Astrocyte (in vitro differentiated cells and primary cell): Measurements from ENCODE around the gene C1orf159. TPM values are rescaled to one million over a fixed set of nuclear protein-coding genes. Genes with fewer than 3 reads are reported as not detected.

Experiments used
- DNase-seq: peaks from one replicate; pipeline ENCODE4 v3.0.0-alpha.2; 2010; ENCODE audit warnings: low read depth
- FAIRE-seq: peaks from 2 replicates; lab custom pipeline; 2011; peaks lifted over from hg19 to GRCh38; lab: Jason Lieb, UNC
- H2AFZ ChIP-seq: 2 replicates; pipeline ENCODE4 v1.6.0; 2012; ENCODE audit warnings: low read depth, low read length, inconsistent platforms
- H3K27ac ChIP-seq: 2 replicates; pipeline ENCODE4 v1.5.1; 2011; ENCODE audit warnings: low read depth, low read length, inconsistent platforms
- H3K27me3 ChIP-seq: 2 replicates; pipeline ENCODE4 v1.6.0; 2011; ENCODE audit warnings: low read length, inconsistent platforms; ENCODE audit not compliant: insufficient read depth
- H3K36me3 ChIP-seq: 2 replicates; pipeline ENCODE4 v1.5.1; 2011; ENCODE audit warnings: low read length, inconsistent platforms; ENCODE audit not compliant: insufficient read depth
- H3K4me1 ChIP-seq: 2 replicates; pipeline ENCODE4 v1.5.1; 2011; ENCODE audit warnings: low read length, inconsistent platforms; ENCODE audit not compliant: insufficient read depth
- H3K4me2 ChIP-seq: 2 replicates; pipeline ENCODE4 v1.6.0; 2012; ENCODE audit warnings: low read length, inconsistent platforms
- H3K4me3 ChIP-seq: 2 replicates; pipeline ENCODE4 v1.5.1; 2011; ENCODE audit warnings: low read depth, mild to moderate bottlenecking, low read length, inconsistent platforms; ENCODE audit not compliant: insufficient read depth
- H3K79me2 ChIP-seq: 2 replicates; pipeline ENCODE4 v1.6.0; 2012; ENCODE audit warnings: mild to moderate bottlenecking, low read length, inconsistent platforms; ENCODE audit not compliant: insufficient read depth
- H3K9ac ChIP-seq: 2 replicates; pipeline ENCODE4 v1.6.0; 2012; ENCODE audit warnings: mild to moderate bottlenecking, low read length, inconsistent platforms
- H3K9me3 ChIP-seq: 2 replicates; pipeline ENCODE4 v1.5.1; 2012; ENCODE audit warnings: low read depth, mild to moderate bottlenecking, low read length, inconsistent platforms; ENCODE audit not compliant: insufficient read depth
- H4K20me1 ChIP-seq: 2 replicates; pipeline ENCODE4 v1.6.0; 2012; ENCODE audit warnings: low read length, inconsistent platforms; ENCODE audit not compliant: insufficient read depth
- H3K27ac Mint-ChIP-seq: one replicate; pipeline ENCODE4 v1.8.0; 2021; ENCODE audit warnings: mild to moderate bottlenecking, mixed read lengths; ENCODE audit not compliant: unreplicated experiment
- H3K27me3 Mint-ChIP-seq: one replicate; pipeline ENCODE4 v1.8.0; 2021; ENCODE audit warnings: low read depth, mixed read lengths; ENCODE audit not compliant: unreplicated experiment
- H3K36me3 Mint-ChIP-seq: one replicate; pipeline ENCODE4 v1.8.0; 2021; ENCODE audit warnings: low read depth, mixed read lengths; ENCODE audit not compliant: unreplicated experiment
- H3K4me1 Mint-ChIP-seq: one replicate; pipeline ENCODE4 v1.8.0; 2021; ENCODE audit warnings: low read depth, mixed read lengths; ENCODE audit not compliant: unreplicated experiment
- H3K4me3 Mint-ChIP-seq: one replicate; pipeline ENCODE4 v1.8.0; 2021; ENCODE audit warnings: mild to moderate bottlenecking, moderate library complexity, mixed read lengths; ENCODE audit not compliant: unreplicated experiment
- H3K9me3 Mint-ChIP-seq: one replicate; pipeline ENCODE4 v1.8.0; 2021; ENCODE audit warnings: mild to moderate bottlenecking, mixed read lengths; ENCODE audit not compliant: unreplicated experiment
- EZH2 ChIP-seq: IDR thresholded peaks from 2 replicates; pipeline ENCODE4 v1.6.1; 2012; ENCODE audit warnings: mild to moderate bottlenecking, low read length, inconsistent platforms; ENCODE audit not compliant: insufficient read depth
- total RNA-seq: library from RNA; stranded (reverse); gene quantifications from 2 replicates; pipeline ENCODE4 v1.2.1, GENCODE V29; 2021
- TF ChIP-seq, protein P1 (sequence below): IDR thresholded peaks from 2 replicates; pipeline ENCODE4 v1.5.1; 2011; ENCODE audit warnings: low read depth, mild to moderate bottlenecking, inconsistent platforms, low read length, moderate library complexity; ENCODE audit not compliant: insufficient read depth

C1orf159 gene
- total RNA-seq, 1 donor from 2014 or later = 13.9 TPM

DNA sequence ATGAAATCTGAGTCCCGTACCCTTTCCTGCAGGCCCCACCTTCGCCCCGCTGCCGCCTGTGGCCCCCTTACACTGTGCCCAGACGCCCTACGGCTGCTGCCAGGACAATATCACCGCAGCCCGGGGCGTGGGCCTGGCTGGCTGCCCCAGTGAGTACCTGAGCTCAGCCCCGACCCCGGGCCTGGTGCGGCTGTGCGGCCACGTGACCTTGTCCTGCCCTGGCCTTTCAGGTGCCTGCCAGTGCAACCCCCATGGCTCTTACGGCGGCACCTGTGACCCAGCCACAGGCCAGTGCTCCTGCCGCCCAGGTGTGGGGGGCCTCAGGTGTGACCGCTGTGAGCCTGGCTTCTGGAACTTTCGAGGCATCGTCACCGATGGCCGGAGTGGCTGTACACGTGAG lies 70.8 kb downstream of the C1orf159 start:
- peaks cover 39% of the 10 kb centered on the region for H4K20me1 ChIP-seq
- Mint-ChIP-seq H3K27ac (no peak overlapping the region), H3K9me3 (no peaks in the 10 kb centered on the region), H3K4me3 (no peak overlapping the region), H3K27me3 (no peaks in the 10 kb centered on the region), H3K36me3 (peaks cover 13% of the 10 kb centered on the region), H3K4me1 (no peaks in the 10 kb centered on the region)
- H3K4me3 ChIP-seq = no peak overlapping the region
- FAIRE-seq = no peak
- H3K9ac ChIP-seq = no peak overlapping the region
- DNase-seq = no peak
- no peaks in the 10 kb centered on the region for H3K27me3 ChIP-seq
- TF ChIP-seq, protein P1, sequence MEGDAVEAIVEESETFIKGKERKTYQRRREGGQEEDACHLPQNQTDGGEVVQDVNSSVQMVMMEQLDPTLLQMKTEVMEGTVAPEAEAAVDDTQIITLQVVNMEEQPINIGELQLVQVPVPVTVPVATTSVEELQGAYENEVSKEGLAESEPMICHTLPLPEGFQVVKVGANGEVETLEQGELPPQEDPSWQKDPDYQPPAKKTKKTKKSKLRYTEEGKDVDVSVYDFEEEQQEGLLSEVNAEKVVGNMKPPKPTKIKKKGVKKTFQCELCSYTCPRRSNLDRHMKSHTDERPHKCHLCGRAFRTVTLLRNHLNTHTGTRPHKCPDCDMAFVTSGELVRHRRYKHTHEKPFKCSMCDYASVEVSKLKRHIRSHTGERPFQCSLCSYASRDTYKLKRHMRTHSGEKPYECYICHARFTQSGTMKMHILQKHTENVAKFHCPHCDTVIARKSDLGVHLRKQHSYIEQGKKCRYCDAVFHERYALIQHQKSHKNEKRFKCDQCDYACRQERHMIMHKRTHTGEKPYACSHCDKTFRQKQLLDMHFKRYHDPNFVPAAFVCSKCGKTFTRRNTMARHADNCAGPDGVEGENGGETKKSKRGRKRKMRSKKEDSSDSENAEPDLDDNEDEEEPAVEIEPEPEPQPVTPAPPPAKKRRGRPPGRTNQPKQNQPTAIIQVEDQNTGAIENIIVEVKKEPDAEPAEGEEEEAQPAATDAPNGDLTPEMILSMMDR = no peak
- no peak for TF ChIP-seq EZH2
- no peak overlapping the region for H3K4me2 ChIP-seq
- H3K27ac ChIP-seq = no peak overlapping the region
- no peak overlapping the region for H2AFZ ChIP-seq
- H3K9me3 ChIP-seq = no peaks in the 10 kb centered on the region
- H3K79me2 ChIP-seq = peaks cover 18% of the 10 kb centered on the region
- H3K36me3 ChIP-seq = no peaks in the 10 kb centered on the region
- peaks cover 3% of the 10 kb centered on the region for H3K4me1 ChIP-seq

DNA sequence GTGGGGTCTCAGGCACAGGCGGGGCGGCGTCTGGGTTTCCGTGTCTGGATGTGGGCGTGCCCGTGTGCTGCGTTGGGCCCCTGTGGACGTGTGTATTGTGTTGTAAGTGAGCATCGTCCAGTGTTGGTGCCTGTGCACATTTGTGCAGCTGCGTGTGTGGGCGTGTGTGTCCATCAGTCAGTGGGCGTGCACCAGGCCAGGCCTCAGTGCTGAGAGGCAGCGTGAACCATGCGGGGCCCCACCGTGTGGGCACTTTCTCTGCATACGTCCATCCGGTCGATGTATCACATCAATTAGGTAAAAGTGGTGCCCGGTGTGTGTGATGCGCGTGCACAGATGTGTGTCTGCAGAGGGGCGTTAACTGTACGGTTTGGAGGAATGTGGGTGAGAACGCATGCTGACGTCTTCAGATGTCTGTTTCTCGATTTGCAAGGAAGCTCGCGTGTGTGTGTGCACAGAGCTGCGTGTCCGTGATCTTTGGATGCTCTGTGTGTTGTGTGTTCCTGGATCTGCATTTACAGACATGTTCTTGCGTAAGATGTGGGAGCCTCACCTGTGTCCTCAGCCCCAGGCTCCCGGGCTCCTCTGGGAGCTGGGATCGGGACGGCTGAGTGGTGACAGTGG lies 71.3 kb downstream of the C1orf159 start:
- H3K79me2 ChIP-seq = peaks cover 18% of the 10 kb centered on the region
- FAIRE-seq (no peak), DNase-seq (no peak)
- peaks cover 45% of the 10 kb centered on the region for H4K20me1 ChIP-seq
- H2AFZ ChIP-seq = no peak overlapping the region
- H3K4me1 ChIP-seq = peaks cover 7% of the 10 kb centered on the region
- Mint-ChIP-seq H3K4me1 (peaks cover under 1% of the 10 kb centered on the region), H3K27ac (no peak overlapping the region), H3K4me3 (no peak overlapping the region), H3K36me3 (peaks cover 13% of the 10 kb centered on the region), H3K9me3 (no peaks in the 10 kb centered on the region), H3K27me3 (no peaks in the 10 kb centered on the region)
- no peaks in the 10 kb centered on the region for H3K27me3 ChIP-seq
- H3K36me3 ChIP-seq = no peaks in the 10 kb centered on the region
- no peak for TF ChIP-seq EZH2
- TF ChIP-seq, protein P1 = no peak
- no peak overlapping the region for H3K4me2 ChIP-seq
- H3K27ac ChIP-seq = no peak overlapping the region
- no peaks in the 10 kb centered on the region for H3K9me3 ChIP-seq
- no peak overlapping the region for H3K9ac ChIP-seq
- no peak overlapping the region for H3K4me3 ChIP-seq

DNA sequence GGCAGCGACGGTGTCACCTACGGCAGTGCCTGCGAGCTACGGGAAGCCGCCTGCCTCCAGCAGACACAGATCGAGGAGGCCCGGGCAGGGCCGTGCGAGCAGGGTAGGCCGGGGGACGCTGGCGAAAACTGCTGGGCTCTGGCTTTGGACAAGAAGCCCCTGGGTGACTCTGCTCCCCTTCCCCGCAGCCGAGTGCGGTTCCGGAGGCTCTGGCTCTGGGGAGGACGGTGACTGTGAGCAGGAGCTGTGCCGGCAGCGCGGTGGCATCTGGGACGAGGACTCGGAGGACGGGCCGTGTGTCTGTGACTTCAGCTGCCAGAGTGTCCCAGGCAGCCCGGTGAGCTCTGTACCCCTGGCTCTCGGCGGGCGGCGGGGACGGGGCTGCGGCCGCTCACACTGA lies 72.0 kb downstream of the C1orf159 start:
- Mint-ChIP-seq H3K27ac (no peak overlapping the region), H3K4me1 (peaks cover 2% of the 10 kb centered on the region), H3K36me3 (peaks cover 13% of the 10 kb centered on the region), H3K27me3 (no peaks in the 10 kb centered on the region), H3K4me3 (no peak overlapping the region), H3K9me3 (no peaks in the 10 kb centered on the region)
- H3K4me3 ChIP-seq = no peak overlapping the region
- H3K27ac ChIP-seq = no peak overlapping the region
- FAIRE-seq = no peak
- no peak overlapping the region for H2AFZ ChIP-seq
- no peaks in the 10 kb centered on the region for H3K27me3 ChIP-seq
- TF ChIP-seq, protein P1 = no peak
- no peak for TF ChIP-seq EZH2
- H3K79me2 ChIP-seq = peaks cover 18% of the 10 kb centered on the region
- H3K36me3 ChIP-seq = no peaks in the 10 kb centered on the region
- H3K4me2 ChIP-seq = no peak overlapping the region
- peaks cover 51% of the 10 kb centered on the region for H4K20me1 ChIP-seq
- no peak overlapping the region for H3K9ac ChIP-seq
- no peaks in the 10 kb centered on the region for H3K9me3 ChIP-seq
- peaks cover 7% of the 10 kb centered on the region for H3K4me1 ChIP-seq
- no peak for DNase-seq
